K562 (cell line): Measurements from ENCODE around the gene CEND1. TPM values are rescaled to one million over a fixed set of nuclear protein-coding genes. Genes with fewer than 3 reads are reported as not detected.

Experiments
- BHLHE40 ChIP-seq: IDR thresholded peaks from 2 replicates; pipeline ENCODE4 v1.6.1; 2011; ENCODE audit warnings: low read length, improper control_type of control experiment
- CBFA2T3 ChIP-seq: fragments of 450-650 bp; IDR thresholded peaks from 2 replicates; pipeline ENCODE4 v1.6.1; 2017
- DPF2 ChIP-seq: fragments of 450-650 bp; IDR thresholded peaks from 2 replicates; pipeline ENCODE4 v1.6.1; 2016
- EWSR1 ChIP-seq: fragments of 450-650 bp; IDR thresholded peaks from 2 replicates; pipeline ENCODE4 v1.6.1; 2018; ENCODE audit warnings: borderline replicate concordance, mild to moderate bottlenecking, low read depth, moderate library complexity; ENCODE audit not compliant: partially characterized antibody
- HDGF ChIP-seq: fragments of 450-650 bp; IDR thresholded peaks from 2 replicates; pipeline ENCODE4 v1.6.1; 2016
- KLF13 ChIP-seq: fragments of 450-650 bp; IDR thresholded peaks from 2 replicates; pipeline ENCODE4 v1.6.1; 2016; ENCODE audit warnings: missing genetic modification characterization, low read depth, mild to moderate bottlenecking, missing compliant biosample characterization, moderate library complexity, borderline replicate concordance
- NFE2 ChIP-seq: IDR thresholded peaks from 2 replicates; pipeline ENCODE4 v1.6.1; 2014; ENCODE audit warnings: antibody characterized with exemption, low read depth
- SAP30 ChIP-seq: fragments of 200-600 bp; sonication (generic); IDR thresholded peaks from 2 replicates; pipeline ENCODE4 v1.6.1; 2012; ENCODE audit warnings: borderline replicate concordance, low read depth, mild to moderate bottlenecking, moderate library complexity, low read length, control low read depth, inconsistent platforms; ENCODE audit not compliant: insufficient read depth, poor library complexity, severe bottlenecking
- SIN3B ChIP-seq: fragments of 450-650 bp; IDR thresholded peaks from 2 replicates; pipeline ENCODE4 v1.6.1; 2017; ENCODE audit warnings: low read depth, mild to moderate bottlenecking, moderate library complexity
- SMARCA4 ChIP-seq: fragments of 450-650 bp; IDR thresholded peaks from 2 replicates; pipeline ENCODE4 v1.6.1; 2016
- SUPT5H ChIP-seq: fragments of 450-650 bp; IDR thresholded peaks from 2 replicates; pipeline ENCODE4 v1.6.1; 2016
- ZFX ChIP-seq: sonication (generic); formaldehyde crosslinking; IDR thresholded peaks from 2 replicates; pipeline ENCODE4 v1.8.0; 2022; ENCODE audit warnings: mild to moderate bottlenecking, missing genetic modification reagents, moderate library complexity
- ZNF316 ChIP-seq: fragments of 450-650 bp; IDR thresholded peaks from 2 replicates; pipeline ENCODE4 v1.6.1; 2016
- ZNF699 ChIP-seq: fragments of 250-450 bp; sonication (Bioruptor Pico); IDR thresholded peaks from 2 replicates; pipeline ENCODE4 v1.8.0; 2021; ENCODE audit warnings: mild to moderate bottlenecking, moderate library complexity; ENCODE audit not compliant: insufficient replicate concordance
- polyA plus RNA-seq, 8 experiments: library from polyadenylated mRNA; depleted of rRNA in 4 of 8; stranded (reverse) in 5 of 8; unstranded in 3 of 8; fragments of >200 nt; fragmentation: Nextera tagmentation in 2 of 8; fragmentation: Illumina TruSeq in 1 of 8; extraction: Ambion mirVana in 2 of 8; extraction: Trizol in 1 of 8; gene quantifications; 2 replicates each; pipeline versions ENCODE4 v1.2.1 to v1.2.3, GENCODE V29; 2011 to 2014; ENCODE audit warnings: inconsistent platforms in 1 of 8, missing spikeins in 1 of 8
- total RNA-seq, 7 experiments: library from RNA; depleted of rRNA in 6 of 7; stranded (reverse); fragments of >200 nt in 6 of 7; fragmentation: Illumina TruSeq in 2 of 7; extraction: Trizol in 2 of 7; gene quantifications; 2 replicates each; pipeline versions ENCODE4 v1.2.1 to v1.2.3, GENCODE V29; 2011 to 2021; ENCODE audit warnings: low replicate concordance in 1 of 7
- TF ChIP-seq, protein P1 (sequence below): sonication (generic); formaldehyde crosslinking; IDR thresholded peaks from 2 replicates; pipeline ENCODE4 v1.8.1; 2023; ENCODE audit warnings: mild to moderate bottlenecking, missing genetic modification reagents
- TF ChIP-seq, protein P2 (sequence below): IDR thresholded peaks from 2 replicates; pipeline ENCODE4 v1.6.1; 2014; ENCODE audit warnings: antibody characterized with exemption
- TF ChIP-seq, protein P3 (sequence below): sonication (generic); formaldehyde crosslinking; IDR thresholded peaks from 2 replicates; pipeline ENCODE4 v1.8.0; 2022; ENCODE audit warnings: mild to moderate bottlenecking, missing genetic modification reagents, borderline replicate concordance
- TF ChIP-seq, protein P4 (sequence below): fragments of 450-650 bp; IDR thresholded peaks from 2 replicates; pipeline ENCODE4 v1.6.1; 2018; ENCODE audit not compliant: partially characterized antibody
- TF ChIP-seq, protein P5 (sequence below): fragments of 450-650 bp; IDR thresholded peaks from 2 replicates; pipeline ENCODE4 v1.7.0; 2016; ENCODE audit warnings: borderline replicate concordance

Gene CEND1
- total and polyA plus RNA-seq, 9 of the 15 experiments (the other 6 are each of a cell fraction or from before 2014, with no cell fraction given) = 0.13 to 0.18 (median 0.16) TPM; not detected in 6

DNA sequence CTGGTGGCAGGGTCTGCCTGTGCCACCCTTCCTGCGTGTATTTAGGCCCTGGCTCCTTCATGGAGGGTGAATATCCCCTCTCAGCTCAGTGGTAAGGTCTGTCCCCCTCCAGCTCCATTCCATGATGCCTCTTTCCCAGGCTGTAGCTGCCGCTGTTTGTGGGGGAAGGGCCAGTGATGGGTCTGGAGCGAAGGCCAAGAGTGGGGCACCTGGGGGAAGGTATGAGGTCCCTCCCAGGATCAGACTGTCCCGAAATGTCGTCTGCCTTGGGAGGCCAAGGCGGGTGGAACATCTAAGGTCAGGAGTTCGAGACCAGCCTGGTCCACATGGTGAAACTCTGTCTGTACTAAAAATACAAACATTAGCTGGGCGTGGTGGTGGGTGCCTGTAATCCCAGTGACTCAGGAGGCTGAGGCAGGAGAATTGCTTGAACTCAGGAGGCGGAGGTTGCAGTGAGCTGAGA, 44.0 kb upstream of the CEND1 start (continued):
- TF ChIP-seq, protein P1, sequence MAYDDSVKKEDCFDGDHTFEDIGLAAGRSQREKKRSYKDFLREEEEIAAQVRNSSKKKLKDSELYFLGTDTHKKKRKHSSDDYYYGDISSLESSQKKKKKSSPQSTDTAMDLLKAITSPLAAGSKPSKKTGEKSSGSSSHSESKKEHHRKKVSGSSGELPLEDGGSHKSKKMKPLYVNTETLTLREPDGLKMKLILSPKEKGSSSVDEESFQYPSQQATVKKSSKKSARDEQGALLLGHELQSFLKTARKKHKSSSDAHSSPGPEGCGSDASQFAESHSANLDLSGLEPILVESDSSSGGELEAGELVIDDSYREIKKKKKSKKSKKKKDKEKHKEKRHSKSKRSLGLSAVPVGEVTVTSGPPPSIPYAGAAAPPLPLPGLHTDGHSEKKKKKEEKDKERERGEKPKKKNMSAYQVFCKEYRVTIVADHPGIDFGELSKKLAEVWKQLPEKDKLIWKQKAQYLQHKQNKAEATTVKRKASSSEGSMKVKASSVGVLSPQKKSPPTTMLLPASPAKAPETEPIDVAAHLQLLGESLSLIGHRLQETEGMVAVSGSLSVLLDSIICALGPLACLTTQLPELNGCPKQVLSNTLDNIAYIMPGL (CRISPR knock-in tag) = no peak
- TF ChIP-seq, protein P2, sequence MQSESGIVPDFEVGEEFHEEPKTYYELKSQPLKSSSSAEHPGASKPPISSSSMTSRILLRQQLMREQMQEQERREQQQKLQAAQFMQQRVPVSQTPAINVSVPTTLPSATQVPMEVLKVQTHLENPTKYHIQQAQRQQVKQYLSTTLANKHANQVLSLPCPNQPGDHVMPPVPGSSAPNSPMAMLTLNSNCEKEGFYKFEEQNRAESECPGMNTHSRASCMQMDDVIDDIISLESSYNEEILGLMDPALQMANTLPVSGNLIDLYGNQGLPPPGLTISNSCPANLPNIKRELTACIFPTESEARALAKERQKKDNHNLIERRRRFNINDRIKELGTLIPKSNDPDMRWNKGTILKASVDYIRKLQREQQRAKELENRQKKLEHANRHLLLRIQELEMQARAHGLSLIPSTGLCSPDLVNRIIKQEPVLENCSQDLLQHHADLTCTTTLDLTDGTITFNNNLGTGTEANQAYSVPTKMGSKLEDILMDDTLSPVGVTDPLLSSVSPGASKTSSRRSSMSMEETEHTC = no peak
- TF ChIP-seq ZNF699 (CRISPR knock-in tag) (no peak), ZFX (CRISPR knock-in tag) (no peak), BHLHE40 (no peak), HDGF (0 out of 2 replicates have a peak, but pooled peaks have one; percentile 29), SAP30 (peak; percentile 35), SUPT5H (0 out of 2 replicates have a peak, but pooled peaks have one; percentile 29), EWSR1 (no peak), SIN3B (no peak), CBFA2T3 (no peak), ZNF316 (0 out of 2 replicates have a peak, but pooled peaks have one; percentile 13), KLF13 (tag) (no peak), NFE2 (0 out of 2 replicates have a peak, but pooled peaks have one; percentile 13), SMARCA4 (peak; percentile 19; the same call in 1 of the 2 replicates), DPF2 (peak; percentile 50; the same call in 1 of the 2 replicates)
- TF ChIP-seq, protein P3, sequence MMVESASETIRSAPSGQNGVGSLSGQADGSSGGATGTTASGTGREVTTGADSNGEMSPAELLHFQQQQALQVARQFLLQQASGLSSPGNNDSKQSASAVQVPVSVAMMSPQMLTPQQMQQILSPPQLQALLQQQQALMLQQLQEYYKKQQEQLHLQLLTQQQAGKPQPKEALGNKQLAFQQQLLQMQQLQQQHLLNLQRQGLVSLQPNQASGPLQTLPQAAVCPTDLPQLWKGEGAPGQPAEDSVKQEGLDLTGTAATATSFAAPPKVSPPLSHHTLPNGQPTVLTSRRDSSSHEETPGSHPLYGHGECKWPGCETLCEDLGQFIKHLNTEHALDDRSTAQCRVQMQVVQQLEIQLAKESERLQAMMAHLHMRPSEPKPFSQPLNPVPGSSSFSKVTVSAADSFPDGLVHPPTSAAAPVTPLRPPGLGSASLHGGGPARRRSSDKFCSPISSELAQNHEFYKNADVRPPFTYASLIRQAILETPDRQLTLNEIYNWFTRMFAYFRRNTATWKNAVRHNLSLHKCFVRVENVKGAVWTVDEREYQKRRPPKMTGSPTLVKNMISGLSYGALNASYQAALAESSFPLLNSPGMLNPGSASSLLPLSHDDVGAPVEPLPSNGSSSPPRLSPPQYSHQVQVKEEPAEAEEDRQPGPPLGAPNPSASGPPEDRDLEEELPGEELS = no peak
- TF ChIP-seq, protein P4, sequence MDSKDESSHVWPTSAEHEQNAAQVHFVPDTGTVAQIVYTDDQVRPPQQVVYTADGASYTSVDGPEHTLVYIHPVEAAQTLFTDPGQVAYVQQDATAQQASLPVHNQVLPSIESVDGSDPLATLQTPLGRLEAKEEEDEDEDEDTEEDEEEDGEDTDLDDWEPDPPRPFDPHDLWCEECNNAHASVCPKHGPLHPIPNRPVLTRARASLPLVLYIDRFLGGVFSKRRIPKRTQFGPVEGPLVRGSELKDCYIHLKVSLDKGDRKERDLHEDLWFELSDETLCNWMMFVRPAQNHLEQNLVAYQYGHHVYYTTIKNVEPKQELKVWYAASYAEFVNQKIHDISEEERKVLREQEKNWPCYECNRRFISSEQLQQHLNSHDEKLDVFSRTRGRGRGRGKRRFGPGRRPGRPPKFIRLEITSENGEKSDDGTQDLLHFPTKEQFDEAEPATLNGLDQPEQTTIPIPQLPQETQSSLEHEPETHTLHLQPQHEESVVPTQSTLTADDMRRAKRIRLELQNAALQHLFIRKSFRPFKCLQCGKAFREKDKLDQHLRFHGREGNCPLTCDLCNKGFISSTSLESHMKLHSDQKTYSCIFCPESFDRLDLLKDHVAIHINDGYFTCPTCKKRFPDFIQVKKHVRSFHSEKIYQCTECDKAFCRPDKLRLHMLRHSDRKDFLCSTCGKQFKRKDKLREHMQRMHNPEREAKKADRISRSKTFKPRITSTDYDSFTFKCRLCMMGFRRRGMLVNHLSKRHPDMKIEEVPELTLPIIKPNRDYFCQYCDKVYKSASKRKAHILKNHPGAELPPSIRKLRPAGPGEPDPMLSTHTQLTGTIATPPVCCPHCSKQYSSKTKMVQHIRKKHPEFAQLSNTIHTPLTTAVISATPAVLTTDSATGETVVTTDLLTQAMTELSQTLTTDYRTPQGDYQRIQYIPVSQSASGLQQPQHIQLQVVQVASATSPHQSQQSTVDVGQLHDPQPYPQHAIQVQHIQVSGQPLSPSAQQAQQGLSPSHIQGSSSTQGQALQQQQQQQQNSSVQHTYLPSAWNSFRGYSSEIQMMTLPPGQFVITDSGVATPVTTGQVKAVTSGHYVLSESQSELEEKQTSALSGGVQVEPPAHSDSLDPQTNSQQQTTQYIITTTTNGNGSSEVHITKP = peak; percentile 2
- TF ChIP-seq, protein P5, sequence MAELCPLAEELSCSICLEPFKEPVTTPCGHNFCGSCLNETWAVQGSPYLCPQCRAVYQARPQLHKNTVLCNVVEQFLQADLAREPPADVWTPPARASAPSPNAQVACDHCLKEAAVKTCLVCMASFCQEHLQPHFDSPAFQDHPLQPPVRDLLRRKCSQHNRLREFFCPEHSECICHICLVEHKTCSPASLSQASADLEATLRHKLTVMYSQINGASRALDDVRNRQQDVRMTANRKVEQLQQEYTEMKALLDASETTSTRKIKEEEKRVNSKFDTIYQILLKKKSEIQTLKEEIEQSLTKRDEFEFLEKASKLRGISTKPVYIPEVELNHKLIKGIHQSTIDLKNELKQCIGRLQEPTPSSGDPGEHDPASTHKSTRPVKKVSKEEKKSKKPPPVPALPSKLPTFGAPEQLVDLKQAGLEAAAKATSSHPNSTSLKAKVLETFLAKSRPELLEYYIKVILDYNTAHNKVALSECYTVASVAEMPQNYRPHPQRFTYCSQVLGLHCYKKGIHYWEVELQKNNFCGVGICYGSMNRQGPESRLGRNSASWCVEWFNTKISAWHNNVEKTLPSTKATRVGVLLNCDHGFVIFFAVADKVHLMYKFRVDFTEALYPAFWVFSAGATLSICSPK = no peak
